LoVo (cell line): ENCODE results near the gene ZBED4.

Source experiments
- DNase-seq: peaks from one replicate; pipeline ENCODE4 v3.0.0-alpha.2; 2016; ENCODE audit warnings: low spot score

The ZBED4 gene

GRCh38 chr22:49922484-49922883, 68.8 kb downstream of the ZBED4 start:
- DNase-seq: no peak

DNA sequence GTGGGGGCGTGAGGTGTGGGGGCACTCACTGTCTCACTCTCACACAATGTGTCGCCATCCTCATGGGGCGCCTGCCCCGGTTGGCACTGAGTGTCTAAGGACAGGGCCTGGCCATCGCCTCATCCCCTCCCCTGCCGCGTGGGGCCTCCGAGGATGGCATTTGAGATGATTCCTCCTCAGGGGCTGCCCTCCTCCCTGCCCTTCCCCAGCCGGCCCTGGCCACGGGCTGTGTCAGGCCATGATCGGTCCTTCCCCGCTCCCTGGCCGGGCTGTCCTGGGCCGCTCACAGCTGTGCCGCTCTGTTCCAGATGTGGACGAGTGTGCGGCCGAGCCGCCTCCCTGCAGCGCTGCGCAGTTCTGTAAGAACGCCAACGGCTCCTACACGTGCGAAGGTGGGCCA, 69.3 kb downstream of the ZBED4 start:
- DNase-seq: no peak

DNA sequence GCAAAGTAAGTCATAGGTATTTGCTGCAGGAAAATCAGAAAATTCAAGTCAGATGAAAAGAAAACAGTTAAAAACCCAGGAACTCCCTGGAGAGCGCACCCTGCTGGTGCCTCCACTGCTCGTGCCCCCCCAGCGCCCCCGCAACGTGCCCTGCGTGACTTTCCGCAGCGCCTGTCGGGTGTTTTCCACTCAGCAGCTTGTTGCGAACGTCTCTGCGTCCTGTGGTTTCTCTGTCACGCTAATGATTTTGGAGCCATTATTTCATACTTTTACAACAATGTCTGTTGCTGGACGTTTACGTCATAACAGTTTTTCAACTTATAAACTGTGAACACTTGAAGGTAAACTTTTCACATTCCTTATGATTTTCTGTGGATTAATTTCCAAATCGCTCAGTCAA, 69.8 kb downstream of the ZBED4 start:
- no peak for DNase-seq

GRCh38 chr22:49924113-49924833, 70.6 kb downstream of the ZBED4 start:
- no peak for DNase-seq

DNA sequence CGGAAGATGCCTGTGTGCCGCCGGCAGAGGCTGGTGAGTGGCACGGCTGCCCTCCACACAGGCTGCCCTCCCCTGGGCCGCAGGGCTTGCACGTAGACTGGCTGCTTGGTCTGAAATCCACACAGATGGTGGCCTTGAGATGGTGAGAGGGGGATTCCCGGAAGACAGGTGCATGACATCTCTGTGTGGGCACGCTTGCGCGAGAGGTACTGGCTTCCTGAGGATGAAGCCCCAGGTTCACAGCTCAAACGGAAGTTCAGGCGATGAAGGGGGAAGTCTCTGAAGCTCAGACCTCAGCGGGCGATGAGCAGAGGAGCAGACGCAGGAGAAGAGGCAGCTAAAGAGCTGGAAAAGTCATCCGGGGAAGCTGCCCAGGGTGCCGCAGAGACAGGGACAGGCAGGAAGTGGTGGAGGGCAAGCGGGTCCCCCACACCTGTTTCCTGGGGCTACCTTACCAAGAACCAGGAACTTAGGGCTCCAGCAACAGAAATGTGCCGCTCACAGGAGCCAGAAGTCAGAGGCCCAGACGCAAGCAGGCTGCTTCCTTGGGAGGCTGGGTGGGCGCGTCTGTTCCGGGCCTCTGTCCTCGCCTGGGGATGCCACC, 72.0 kb downstream of the ZBED4 start:
- DNase-seq: no peak

GRCh38 chr22:49926916-49927315, 73.3 kb downstream of the ZBED4 start:
- no peak for DNase-seq

GRCh38 chr22:49927483-49928184, 74.0 kb downstream of the ZBED4 start:
- no peak for DNase-seq

- DNase-seq: no peak
These were observed 74.5 kb downstream of the ZBED4 start for GRCh38 chr22:49928185-49928495.

GRCh38 chr22:49928555-49929210, 75.0 kb downstream of the ZBED4 start:
- DNase-seq: no peak

- DNase-seq: peak; percentile 72
These were observed 75.8 kb downstream of the ZBED4 start for GRCh38 chr22:49929211-49929979.

- DNase-seq: no peak
These were observed 76.4 kb downstream of the ZBED4 start for GRCh38 chr22:49929994-49930575.

DNA sequence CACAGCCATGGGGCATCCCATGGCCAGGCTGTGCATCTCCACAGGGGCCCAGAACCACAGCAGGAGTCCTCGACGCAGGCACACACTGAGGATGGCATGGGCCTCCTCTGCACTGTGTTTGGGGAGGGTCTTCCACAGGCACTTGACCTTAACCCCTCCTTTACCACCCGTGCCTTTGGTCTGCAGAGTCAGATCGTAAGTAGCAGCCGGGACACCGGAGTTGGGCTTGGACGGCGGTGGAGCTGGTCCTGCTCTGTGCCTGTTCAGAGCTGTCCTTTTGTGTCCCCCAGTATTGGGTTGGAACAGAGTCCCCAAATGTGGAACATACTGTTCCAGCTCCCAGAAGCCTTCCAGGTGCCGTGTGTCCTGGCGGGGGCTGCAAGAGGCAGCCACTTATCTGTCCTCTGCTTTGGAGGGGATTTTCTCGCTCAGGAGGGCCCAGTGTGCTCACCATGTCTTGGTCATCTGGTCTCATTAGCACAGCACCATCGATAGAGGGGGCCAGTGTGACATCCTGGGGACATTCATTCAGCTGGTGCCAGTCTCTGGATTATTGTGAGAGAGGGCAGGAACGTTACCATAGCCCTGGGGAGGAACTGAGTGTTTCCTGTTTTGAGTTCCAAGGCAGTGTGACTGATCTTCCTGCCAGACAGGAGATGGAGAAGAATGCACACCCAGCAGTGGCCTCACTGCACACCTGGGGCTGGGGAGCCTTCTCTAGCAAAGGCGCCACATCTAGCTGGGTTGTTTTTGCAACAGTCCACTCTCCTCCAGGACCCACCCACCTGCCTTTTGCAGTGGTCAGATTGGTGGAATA, 77.2 kb downstream of the ZBED4 start:
- DNase-seq: peak; percentile 37

DNA sequence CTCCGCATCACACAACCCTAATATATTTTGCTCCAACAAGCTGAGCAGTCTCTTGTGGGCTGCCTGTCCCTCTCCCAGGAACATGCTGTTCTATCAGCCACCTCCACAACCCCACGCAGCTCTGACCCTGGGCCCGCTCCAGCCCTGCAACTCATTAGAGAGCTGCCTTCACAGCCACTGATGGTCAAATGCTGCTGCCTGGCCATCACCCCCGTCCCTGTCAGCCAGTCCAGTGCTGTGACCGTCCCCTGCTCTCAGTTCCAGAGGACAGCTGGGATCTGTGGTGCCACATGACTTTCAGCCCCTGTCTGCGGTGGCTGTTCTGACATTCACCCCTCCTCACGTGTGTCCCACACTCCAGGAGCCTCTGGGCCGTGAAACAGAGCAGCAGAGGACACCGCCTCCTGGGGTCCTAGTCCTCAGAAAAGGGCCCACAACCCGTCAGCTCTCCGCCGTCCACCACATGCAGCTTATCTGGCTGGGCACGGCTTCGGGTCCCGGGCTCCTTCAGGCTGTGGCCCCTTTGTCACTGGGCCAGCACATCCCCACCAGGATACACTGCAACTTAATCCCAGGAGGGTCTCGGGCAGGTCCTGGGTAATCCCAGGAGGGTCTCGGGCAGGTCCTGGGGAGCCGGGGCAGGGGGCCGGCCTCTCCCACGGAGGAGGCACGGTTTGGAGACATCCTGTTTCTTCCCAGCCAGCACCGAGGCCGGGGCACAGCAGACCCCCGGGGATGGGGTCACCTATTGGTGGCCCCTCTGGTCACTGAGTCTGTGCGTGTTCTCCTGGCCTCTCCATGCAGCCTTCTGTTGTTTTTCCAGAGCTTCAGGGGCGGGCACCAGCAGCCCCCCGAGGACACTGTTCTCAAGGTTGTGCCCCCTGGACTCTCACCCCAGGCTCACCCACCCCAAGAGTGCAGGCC, 79.9 kb downstream of the ZBED4 start:
- DNase-seq: no peak

- no peak for DNase-seq
These were observed 80.7 kb downstream of the ZBED4 start for GRCh38 chr22:49934160-49934890.

DNA sequence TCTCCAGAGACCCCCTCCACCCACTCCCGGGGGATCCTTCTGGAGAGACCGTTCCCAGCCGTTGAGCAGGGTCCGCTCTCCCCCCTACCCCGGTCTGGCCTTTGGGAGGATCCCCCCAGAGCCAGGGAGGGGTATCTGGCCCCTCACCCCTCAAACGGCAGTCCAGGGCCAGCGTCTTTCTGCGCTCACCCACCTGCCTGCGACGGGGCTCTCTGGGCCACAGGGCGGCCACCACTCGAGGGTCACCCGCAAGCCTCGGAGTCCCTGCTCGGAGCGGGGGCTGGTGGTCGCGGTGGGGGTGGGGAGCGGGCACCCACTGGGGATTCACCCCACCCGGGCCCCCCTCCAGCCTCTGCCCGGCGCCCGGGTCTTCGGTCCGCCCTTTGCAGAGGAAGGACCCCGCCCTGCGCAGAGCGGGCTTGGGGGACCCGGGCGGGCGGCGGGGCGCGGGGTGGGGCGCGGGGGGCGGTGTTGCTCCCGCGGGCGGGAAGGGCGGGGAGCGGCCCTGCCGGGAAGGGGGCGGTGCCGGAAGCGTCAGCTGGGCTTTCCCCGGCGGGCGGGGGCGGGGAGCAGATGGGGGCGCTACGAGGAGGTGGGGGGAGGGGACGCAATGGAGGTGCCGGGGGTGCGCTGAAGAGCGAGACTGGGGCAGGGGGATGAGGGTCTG, 81.4 kb downstream of the ZBED4 start:
- no peak for DNase-seq

DNA sequence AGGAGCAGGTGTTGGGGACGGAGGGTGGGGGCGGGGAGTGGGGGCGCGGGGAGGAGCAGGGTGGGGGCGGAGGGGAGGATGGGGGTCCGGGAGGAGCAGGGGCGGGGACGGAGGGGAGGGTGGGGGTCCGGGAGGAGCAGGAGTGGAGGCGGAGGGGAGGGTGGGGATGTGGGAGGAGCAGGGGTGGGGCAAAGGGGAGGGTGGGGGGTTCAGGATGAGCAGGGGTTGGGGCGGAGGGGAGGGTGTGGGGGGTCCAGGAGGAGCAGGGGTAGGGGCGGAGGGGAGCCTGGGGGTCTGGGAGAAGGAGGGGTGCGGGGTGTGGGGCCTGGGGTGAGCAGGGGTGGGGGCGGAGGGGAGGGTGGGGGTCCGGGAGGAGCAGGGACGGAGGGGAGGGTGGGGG, 81.9 kb downstream of the ZBED4 start:
- no peak for DNase-seq

DNA sequence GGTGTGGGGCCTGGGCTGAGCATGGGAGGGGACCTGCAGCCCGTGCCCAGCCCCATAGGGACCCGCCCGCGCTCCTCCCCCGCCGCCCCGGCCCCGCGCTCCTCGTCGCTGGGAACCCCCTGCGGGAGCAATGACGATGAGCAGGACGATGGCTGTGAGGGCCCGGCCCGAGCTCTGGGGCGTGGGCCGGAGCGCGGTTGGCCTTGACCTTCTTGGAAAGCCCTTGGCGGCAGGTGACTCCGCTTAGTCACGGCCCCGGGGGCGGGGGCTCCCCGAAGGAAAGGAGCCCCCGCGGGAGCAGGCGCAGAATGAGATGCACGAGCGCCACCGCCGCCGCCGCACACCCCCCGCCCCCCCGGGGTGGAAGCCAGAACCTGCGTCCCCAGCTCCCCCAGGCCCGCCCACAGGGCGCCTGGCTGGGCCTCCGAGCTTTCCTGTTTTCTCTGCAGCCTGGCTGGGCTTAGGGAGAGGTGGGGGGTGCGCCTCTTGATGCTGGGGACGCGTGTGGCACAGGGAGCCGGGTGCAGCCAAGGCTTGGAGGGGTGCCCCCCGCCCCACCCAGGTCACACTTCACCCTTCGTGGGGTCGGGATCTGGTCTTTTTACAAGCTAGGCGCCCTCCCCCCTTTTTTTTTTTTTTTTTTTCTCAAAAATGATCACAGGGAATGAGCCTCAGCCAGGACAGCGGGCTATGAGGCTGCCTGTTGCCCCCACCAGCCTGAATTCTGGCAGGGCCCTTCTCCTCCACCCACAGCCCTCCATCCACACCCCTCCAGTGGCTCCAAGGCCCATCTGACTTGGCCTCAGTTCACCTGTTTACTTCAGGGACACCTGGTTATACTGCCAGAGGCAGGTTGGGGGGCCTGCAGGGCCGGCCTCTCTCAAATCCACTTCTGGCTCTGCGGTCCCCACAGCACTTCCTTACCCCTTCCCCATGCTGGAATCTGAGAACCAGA, 82.7 kb downstream of the ZBED4 start:
- DNase-seq: peak; percentile 71
